SJSA1 (cell line): ENCODE measurements around the gene WFDC1. TPM values are rescaled to one million over a fixed set of nuclear protein-coding genes. Genes with fewer than 3 reads are reported as not detected.

Experiments
- DNase-seq, 2 experiments: peaks; one replicate each; pipeline ENCODE4 v3.0.0-alpha.2; 2015 to 2020; ENCODE audit warnings: low spot score in 2 of 2, low read depth in 1 of 2
- H3K27ac ChIP-seq: fragments of 250-450 bp; sonication (Bioruptor Pico); 2 replicates; pipeline ENCODE4 v1.5.1; 2020; ENCODE audit warnings: mild to moderate bottlenecking, moderate library complexity
- H3K27me3 ChIP-seq: fragments of 250-450 bp; sonication (Bioruptor Pico); replicated peaks from 2 replicates; pipeline ENCODE4 v1.5.1; 2020; ENCODE audit warnings: mild to moderate bottlenecking, moderate library complexity
- H3K36me3 ChIP-seq: fragments of 250-450 bp; sonication (Bioruptor Pico); 2 replicates; pipeline ENCODE4 v1.5.1; 2020; ENCODE audit warnings: mild to moderate bottlenecking
- H3K4me1 ChIP-seq: fragments of 250-450 bp; sonication (Bioruptor Pico); replicated peaks from 2 replicates; pipeline ENCODE4 v1.6.1; 2021; ENCODE audit warnings: mild to moderate bottlenecking
- H3K4me3 ChIP-seq: fragments of 250-450 bp; sonication (Bioruptor Pico); 2 replicates; pipeline ENCODE4 v1.5.1; 2020; ENCODE audit warnings: mild to moderate bottlenecking
- H3K9me3 ChIP-seq: fragments of 250-450 bp; sonication (Bioruptor Pico); replicated peaks from 2 replicates; pipeline ENCODE4 v1.5.1; 2020; ENCODE audit warnings: mild to moderate bottlenecking
- total RNA-seq: library from RNA; depleted of rRNA; stranded (reverse); fragments of >200 nt; shearing (Covaris generic); gene quantifications from 2 replicates; pipeline ENCODE4 v1.2.3, GENCODE V29; 2014

The WFDC1 gene
- total RNA-seq, 1 experiment from 2014 or later = 143 TPM

DNA sequence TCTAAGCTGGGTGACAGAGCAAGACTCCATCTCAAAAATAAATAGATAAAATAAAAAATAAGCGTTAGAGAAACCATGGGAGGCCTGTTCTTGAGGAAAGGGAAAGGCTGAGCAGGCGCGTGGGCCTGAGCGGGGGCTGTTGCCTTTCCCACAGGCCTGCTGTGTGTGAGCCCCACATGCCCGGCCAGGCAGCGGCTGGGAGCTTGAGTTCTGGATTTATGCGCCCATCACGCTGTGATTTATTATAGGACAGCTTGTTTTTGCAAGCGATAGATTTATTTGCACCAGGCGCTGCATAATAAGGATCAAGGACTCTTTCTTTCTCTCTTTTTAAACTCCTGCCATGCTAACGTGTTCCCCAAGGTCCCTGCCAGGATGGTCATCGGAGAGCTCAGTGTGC is 14.8 kb upstream of the WFDC1 start:
- Histone ChIP-seq H3K27me3 (no peaks in the 10 kb centered on the region), H3K36me3 (no peaks in the 10 kb centered on the region), H3K4me1 (peaks cover 17% of the 10 kb centered on the region), H3K4me3 (no peak overlapping the region), H3K27ac (no peak overlapping the region), H3K9me3 (no peaks in the 10 kb centered on the region)
- no peak for DNase-seq

DNA sequence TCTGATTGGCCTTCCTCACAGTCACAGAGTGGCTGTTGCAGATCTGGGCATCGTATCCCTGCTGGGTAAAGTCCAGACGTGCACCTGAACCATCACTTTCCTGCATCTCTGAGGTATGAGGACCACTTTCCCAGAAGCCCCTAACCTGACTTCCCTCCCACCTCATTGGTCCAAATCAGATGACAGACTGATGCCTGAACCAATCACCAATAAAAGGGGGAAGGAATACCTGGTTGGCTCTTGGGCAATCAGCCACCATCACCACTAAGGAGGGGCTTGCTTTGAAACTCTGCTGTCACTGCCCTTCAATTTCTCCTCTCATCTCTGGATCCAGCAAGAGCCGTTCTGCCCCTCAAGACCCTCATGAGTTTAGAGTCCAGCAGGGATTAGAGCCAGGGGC is 13.6 kb upstream of the WFDC1 start:
- DNase-seq = no peak
- Histone ChIP-seq H3K4me1 (peaks cover 17% of the 10 kb centered on the region), H3K9me3 (no peaks in the 10 kb centered on the region)

DNA sequence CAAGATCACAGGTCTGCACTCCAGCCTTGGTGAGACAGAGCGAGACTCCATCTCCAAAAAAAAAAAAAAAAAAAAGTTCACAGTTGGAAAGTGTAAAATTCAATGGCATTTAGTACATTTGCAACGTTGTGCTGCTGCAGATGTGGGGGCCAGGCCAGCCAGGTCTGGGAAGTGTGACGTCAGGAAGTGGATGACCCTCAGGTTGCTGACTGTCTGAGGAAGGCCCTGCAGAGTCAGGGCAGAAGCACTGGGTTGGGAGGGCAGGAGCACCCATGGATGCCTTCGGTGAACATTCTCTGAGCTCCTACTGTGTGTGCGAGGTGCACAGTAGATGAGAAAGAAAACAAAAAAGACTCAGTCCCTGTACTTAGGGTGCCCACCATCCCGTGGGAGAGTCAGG is 12.1 kb upstream of the WFDC1 start:
- Histone ChIP-seq H3K4me1 (peaks cover 17% of the 10 kb centered on the region), H3K27ac (no peak overlapping the region), H3K27me3 (no peaks in the 10 kb centered on the region), H3K4me3 (no peak overlapping the region), H3K9me3 (no peaks in the 10 kb centered on the region), H3K36me3 (no peaks in the 10 kb centered on the region)
- no peak for DNase-seq

More for the DNA sequence above, 13.6 kb upstream of the WFDC1 start:
- Histone ChIP-seq H3K27me3 (no peaks in the 10 kb centered on the region), H3K4me3 (no peak overlapping the region), H3K36me3 (no peaks in the 10 kb centered on the region), H3K27ac (no peak overlapping the region)

DNA sequence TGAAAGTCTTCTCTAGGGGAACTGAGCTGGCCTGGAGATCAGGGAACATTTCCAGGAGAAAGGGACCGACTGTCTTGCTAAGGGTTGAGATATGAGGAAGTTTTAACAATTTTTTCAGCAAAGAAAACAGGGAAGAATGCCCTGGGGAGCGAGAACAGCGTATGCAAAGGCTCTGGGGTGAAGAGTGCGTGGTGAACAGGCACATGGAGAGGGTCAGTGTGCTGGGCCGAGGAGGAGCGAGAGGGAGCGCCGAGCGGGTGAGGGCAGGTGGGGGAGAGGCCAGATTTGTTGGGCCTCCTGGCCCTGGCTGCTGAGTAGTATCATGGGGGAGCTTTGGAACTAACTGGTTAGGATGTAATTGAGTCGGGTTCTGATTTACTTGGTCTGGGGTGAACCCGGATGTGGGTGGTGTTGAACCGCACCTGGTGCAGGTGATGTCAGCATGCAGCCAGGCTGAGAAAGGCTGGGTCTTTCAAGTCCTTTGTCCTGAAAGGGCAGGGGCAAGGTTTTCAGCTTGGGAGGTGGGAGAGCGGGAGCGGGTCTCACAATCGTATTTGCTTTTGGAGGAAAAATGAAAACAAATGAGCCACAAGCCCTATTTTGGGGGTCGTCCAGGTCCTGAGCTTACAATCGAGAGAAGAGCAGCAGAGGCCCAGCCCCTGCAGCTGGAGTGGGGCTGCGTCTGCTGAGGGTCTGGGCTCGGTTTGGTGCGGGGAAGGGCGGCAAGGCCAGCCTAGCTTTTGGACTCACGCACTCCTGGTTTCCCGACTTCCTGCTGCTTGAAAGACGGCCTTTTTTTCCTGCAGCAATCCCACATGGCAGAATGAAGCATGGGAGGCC is 11.1 kb upstream of the WFDC1 start:
- H3K9me3 ChIP-seq = no peaks in the 10 kb centered on the region
- no peak overlapping the region; the same call in 1 of the 2 replicates for H3K27ac ChIP-seq
- no peak overlapping the region for H3K4me3 ChIP-seq
- no peaks in the 10 kb centered on the region for H3K27me3 ChIP-seq
- peaks cover 17% of the 10 kb centered on the region for H3K4me1 ChIP-seq
- H3K36me3 ChIP-seq = no peaks in the 10 kb centered on the region
- DNase-seq = no peak

DNA sequence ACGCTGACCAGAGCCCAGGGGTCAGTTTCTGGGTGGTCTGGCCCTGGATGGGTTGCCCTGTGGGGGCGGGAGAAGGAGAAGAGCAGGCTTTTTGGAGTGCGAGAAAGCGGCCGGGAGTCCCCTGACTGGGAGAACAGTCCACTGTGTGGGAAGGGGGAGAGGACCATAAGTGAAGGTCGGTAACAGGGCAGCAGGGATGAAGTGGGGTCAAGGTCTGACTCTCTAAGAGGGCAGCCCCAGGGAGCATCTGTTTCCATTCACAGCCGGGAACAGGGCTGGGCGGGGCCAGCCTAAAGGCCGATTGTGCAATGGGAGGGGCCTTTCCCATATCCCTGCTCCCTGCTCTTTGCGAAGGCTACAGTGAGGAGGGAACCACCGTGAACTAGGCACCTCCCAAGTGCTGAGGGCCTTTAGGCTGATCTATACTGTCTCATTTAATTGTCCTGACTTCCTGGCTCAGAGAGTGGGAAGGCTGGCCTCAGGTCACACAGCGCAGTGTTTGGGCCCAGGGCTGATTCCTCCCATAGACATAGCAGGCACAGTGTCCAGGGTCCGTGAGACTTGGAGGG is 10.4 kb upstream of the WFDC1 start:
- Histone ChIP-seq H3K27me3 (no peaks in the 10 kb centered on the region), H3K4me3 (no peak overlapping the region), H3K36me3 (no peaks in the 10 kb centered on the region), H3K9me3 (no peaks in the 10 kb centered on the region), H3K4me1 (peaks cover 17% of the 10 kb centered on the region), H3K27ac (no peak overlapping the region; the same call in 1 of the 2 replicates)
- peak; percentile 55 to 61 for DNase-seq

DNA sequence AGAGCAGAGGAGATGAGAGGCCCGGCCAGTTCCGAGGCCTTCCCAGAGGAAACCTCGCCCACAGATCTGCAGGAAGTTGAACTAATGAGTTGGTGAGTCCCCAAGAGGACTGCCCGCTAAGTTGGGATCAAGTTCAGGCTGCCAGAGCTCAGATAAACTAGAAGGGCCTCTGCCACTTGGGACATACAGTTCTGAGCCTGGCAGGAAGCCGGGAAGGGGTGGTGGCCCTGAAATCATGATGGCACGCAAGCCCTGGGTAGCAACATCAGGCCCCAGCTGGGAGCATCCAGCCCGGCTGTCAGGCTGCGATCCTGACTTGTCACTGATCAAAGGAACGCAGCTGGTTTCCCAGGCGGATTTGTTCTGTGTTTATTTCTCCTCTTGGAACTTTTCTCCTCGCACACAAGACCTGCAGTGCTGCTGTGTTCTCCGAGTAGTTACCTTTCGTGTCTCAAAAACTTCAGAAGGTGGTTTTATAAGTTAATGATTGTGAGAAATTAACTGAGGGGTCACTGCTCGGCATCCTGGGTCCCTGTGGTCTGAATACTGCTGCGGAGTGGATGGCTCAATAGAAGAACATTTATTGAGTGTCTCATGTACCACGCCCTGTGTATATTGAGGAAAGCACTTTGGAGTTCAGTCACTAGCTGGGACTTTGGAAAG is 8.0 kb upstream of the WFDC1 start:
- no peaks in the 10 kb centered on the region for H3K36me3 ChIP-seq
- DNase-seq = no peak
- H3K4me1 ChIP-seq = peaks cover 28% of the 10 kb centered on the region
- no peaks in the 10 kb centered on the region for H3K9me3 ChIP-seq
- H3K27ac ChIP-seq = no peak overlapping the region
- H3K27me3 ChIP-seq = no peaks in the 10 kb centered on the region
- no peak overlapping the region for H3K4me3 ChIP-seq

DNA sequence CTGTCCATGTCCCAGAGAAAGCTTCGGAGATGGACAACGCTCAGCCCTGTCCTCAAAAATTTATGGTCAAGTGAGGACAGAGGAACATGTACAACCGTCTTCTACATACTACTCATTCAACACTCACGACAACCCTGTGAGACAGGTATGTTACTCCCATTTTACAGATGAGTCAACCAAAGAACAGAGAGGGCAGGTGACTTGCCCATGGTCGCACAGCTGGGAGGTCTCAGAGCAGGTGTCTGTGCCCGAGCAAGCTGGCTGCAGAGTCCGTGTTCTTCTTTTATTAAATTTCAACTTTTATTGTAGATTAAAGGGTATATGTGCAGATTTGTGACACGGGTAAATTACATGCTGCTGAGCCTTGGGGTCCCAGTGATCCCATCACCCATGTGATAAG is 5.8 kb upstream of the WFDC1 start:
- no peak overlapping the region for H3K27ac ChIP-seq
- H3K4me3 ChIP-seq = no peak overlapping the region
- H3K9me3 ChIP-seq = no peaks in the 10 kb centered on the region
- H3K4me1 ChIP-seq = peaks cover 40% of the 10 kb centered on the region
- no peak for DNase-seq
- H3K27me3 ChIP-seq = no peaks in the 10 kb centered on the region
- no peaks in the 10 kb centered on the region for H3K36me3 ChIP-seq

DNA sequence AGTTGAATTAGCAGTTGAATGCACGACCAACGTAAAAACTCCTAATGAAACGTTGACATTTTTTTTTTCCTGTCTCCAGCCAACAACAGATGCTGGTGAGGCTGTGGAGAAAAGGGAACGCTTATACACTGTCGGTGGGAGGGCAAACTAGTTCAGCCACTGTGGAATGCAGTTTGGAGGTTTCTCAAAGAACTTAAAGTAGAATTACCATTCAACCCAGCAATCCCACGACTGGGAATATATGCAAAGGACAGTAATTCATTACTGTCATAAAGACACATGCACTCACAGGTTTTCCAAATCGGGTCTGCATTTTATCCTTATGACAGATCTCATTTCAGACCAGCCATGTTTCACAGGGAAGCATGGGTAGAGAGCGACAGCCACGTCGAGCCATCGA is 3.5 kb upstream of the WFDC1 start:
- no peak for DNase-seq
- Histone ChIP-seq H3K27me3 (no peaks in the 10 kb centered on the region), H3K4me3 (no peak overlapping the region), H3K4me1 (peaks cover 54% of the 10 kb centered on the region), H3K9me3 (no peaks in the 10 kb centered on the region), H3K27ac (no peak overlapping the region), H3K36me3 (no peaks in the 10 kb centered on the region; the same call in 1 of the 2 replicates)

DNA sequence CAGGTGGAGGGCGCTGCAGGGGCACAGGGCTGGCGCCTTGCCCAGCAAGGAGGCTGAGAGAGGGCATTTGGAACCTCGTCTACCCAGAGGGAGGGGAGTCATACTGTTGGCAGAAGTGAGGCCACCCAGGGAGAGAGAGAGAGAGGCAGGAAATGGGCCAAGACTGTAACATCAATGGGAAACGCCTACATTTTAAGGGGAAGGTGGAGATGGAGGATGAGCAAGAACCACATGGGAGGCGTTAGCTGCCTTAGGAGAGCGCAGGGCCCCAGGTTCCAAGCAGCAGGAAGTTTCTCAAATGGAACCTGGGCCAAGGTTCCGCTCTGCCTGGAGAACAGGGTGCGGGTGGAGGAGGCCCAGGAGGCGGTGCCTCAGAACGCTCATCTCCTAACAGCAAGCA is 2.7 kb upstream of the WFDC1 start:
- Histone ChIP-seq H3K4me3 (no peak overlapping the region), H3K27me3 (no peaks in the 10 kb centered on the region), H3K4me1 (peaks cover 62% of the 10 kb centered on the region), H3K9me3 (no peaks in the 10 kb centered on the region), H3K27ac (no peak overlapping the region), H3K36me3 (peaks cover 2% of the 10 kb centered on the region; the same call in 1 of the 2 replicates)
- DNase-seq = peak; percentile 83 to 89

DNA sequence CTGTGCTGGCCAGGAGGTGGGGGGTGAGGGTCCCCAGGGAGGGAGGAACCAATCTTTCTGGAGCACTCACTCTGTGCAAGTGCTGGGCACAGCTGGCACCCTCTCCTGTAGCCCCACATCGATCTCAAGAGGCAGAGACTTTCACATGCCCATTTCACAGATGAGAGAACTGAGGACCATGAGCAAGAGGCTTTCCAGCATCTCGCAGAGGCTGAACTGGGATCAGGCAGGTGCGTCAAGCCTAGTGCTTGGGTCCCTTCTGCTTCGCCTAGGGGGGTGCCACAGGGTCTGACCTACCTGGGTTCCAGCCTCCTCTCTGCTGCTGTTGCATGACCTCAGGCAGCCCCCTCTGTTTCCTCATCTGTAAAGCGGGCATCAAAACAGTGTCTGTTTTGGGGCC is 1.3 kb upstream of the WFDC1 start:
- no peaks in the 10 kb centered on the region for H3K9me3 ChIP-seq
- peaks cover 69% of the 10 kb centered on the region for H3K4me1 ChIP-seq
- no peaks in the 10 kb centered on the region for H3K27me3 ChIP-seq
- H3K36me3 ChIP-seq = peaks cover 3% of the 10 kb centered on the region; the same call in 1 of the 2 replicates
- H3K27ac ChIP-seq = no peak overlapping the region
- no peak for DNase-seq
- no peak overlapping the region for H3K4me3 ChIP-seq

DNA sequence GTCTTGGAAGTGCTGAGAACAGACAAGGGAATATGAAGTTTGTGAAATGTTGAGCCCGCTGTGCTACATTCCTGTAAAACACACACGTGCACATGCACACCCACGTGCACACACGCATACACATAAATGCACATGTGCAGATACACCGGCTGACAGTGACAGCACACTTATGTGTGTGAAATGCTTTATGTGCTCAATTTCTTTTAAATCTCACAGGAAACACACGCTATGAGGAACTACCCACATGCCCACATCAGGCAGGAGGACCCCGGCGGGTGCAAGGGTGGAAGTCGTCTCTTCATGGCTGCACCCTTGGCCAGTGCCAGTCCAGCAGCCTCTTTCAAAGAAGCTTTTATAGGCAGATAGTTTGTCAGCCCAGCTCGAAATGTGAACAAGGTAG is 561 bp upstream of the WFDC1 start:
- H3K27ac ChIP-seq = no peak overlapping the region
- peaks cover 75% of the 10 kb centered on the region for H3K4me1 ChIP-seq
- H3K36me3 ChIP-seq = peaks cover 3% of the 10 kb centered on the region; the same call in 1 of the 2 replicates
- H3K27me3 ChIP-seq = no peaks in the 10 kb centered on the region
- no peaks in the 10 kb centered on the region for H3K9me3 ChIP-seq
- H3K4me3 ChIP-seq = no peak overlapping the region; the same call in 1 of the 2 replicates
- DNase-seq = no peak

DNA sequence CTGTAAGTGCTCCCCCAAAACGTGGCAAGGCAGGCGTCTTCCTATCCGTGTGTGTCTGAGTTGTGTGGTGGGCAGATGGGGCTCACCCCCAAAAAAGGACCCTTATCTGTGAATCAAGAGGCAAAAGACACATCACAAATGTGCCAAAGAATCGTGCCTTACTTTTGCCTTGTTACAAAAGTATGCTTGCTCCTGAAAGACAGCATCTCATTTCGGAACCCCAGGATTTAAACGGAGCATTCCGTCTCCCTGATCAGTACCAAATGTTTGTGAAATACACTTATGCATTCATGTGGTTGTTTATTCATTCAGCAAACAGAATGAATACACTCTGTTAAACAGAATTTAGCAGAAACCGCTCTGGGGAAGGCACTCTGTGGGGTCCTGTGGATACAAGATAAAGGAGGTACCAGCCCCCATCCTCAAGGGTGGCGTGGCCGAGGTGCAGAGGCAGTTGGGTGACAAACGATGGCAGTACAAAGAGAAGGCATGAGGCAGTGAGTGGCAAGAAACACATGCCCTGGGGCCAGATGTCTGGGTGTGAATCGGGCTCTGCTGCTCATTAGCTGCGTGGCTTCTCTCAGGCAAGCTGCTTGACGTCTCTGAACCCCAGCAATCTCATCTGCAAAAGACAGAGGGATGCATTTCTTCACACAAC is 654 bp downstream of the WFDC1 start:
- H3K36me3 ChIP-seq = peaks cover 7% of the 10 kb centered on the region; the same call in 1 of the 2 replicates

DNA sequence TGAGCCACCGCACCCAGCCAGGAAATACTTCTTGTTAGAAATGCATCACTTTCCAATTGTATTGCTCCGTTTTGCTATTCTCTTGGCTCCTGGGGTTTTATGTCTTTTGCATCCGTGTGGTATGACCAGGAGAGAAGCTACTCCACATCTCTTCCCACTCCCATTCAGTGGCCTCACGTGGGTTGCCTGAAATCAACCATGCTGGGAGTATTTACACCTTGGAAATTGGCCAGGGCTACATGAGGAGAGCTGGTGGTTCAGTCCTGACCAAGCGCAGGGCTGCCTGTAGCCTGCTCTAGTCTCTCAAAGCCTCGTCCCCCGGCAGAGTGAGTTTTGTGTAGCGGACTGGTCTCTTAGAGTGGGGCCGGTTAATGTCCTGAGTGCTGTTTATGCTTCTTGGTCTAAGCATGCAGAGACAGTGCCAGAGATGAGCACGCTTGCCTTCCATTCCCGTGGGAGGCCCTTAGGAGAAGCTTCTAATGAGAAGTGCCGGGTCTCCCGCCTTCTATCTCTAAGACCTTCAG is 3.8 kb downstream of the WFDC1 start:
- Histone ChIP-seq H3K27ac (no peak overlapping the region), H3K27me3 (no peaks in the 10 kb centered on the region), H3K36me3 (peaks cover 17% of the 10 kb centered on the region), H3K4me3 (no peak overlapping the region), H3K9me3 (no peaks in the 10 kb centered on the region), H3K4me1 (peaks cover 79% of the 10 kb centered on the region)
- no peak for DNase-seq

More for the DNA sequence above, 654 bp downstream of the WFDC1 start:
- Histone ChIP-seq H3K4me1 (peaks cover 85% of the 10 kb centered on the region), H3K9me3 (no peaks in the 10 kb centered on the region), H3K27me3 (no peaks in the 10 kb centered on the region), H3K27ac (peak overlapping the region; percentile 39; the same call in 1 of the 2 replicates), H3K4me3 (peak overlapping the region; percentile 36)
- peak; percentile 59 to 71 for DNase-seq
